HepG2 (cell line): ENCODE measurements around the gene INO80C. TPM values are rescaled to one million over a fixed set of nuclear protein-coding genes. Genes with fewer than 3 reads are reported as not detected.
A peak's percentile ranks its signal among the peaks of the same experiment; 100 is the strongest.

Experiments
- BATF2 ChIP-seq: sonication (generic); formaldehyde crosslinking; IDR thresholded peaks from 2 replicates; pipeline ENCODE4 v1.8.0; 2022; ENCODE audit warnings: mild to moderate bottlenecking, missing genetic modification reagents, moderate library complexity
- DNMT3B ChIP-seq: conservative IDR thresholded peaks from 2 replicates; pipeline ENCODE4 v1.6.1; 2016; ENCODE audit warnings: missing biosample characterization, control low read depth
- GMEB2 ChIP-seq: IDR thresholded peaks from 2 replicates; pipeline ENCODE4 v1.6.1; 2016; ENCODE audit warnings: missing biosample characterization, missing genetic modification reagents, low read depth
- MAZ ChIP-seq, 2 experiments: sonication (generic) in 1 of 2; formaldehyde crosslinking in 1 of 2; IDR thresholded peaks; 2 replicates each; pipeline versions ENCODE4 v1.5.0 to v1.6.1; 2012 to 2020; ENCODE audit warnings: low read depth in 2 of 2, mild to moderate bottlenecking in 2 of 2, borderline replicate concordance in 1 of 2, improper control_type of control experiment in 1 of 2, low read length in 1 of 2, missing genetic modification reagents in 1 of 2, moderate library complexity in 1 of 2
- RFXANK ChIP-seq: IDR thresholded peaks from 2 replicates; pipeline ENCODE4 v1.6.1; 2016
- RXRA ChIP-seq: sonication (generic); formaldehyde crosslinking; IDR thresholded peaks from 2 replicates; pipeline ENCODE4 v1.5.1; 2020; ENCODE audit warnings: missing genetic modification reagents
- SALL2 ChIP-seq: sonication (generic); formaldehyde crosslinking; IDR thresholded peaks from 2 replicates; pipeline ENCODE4 v1.8.1; 2023; ENCODE audit warnings: mild to moderate bottlenecking, missing genetic modification reagents, inconsistent platforms
- TBP ChIP-seq: sonication (generic); formaldehyde crosslinking; IDR thresholded peaks from 2 replicates; pipeline ENCODE4 v1.5.0; 2020; ENCODE audit warnings: missing genetic modification reagents
- ZNF17 ChIP-seq: sonication (generic); formaldehyde crosslinking; IDR thresholded peaks from 2 replicates; pipeline ENCODE4 v1.5.0; 2020; ENCODE audit warnings: mild to moderate bottlenecking, missing genetic modification reagents
- ZNF616 ChIP-seq: sonication (generic); formaldehyde crosslinking; IDR thresholded peaks from 2 replicates; pipeline ENCODE4 v1.5.0; 2020; ENCODE audit warnings: low read depth, mild to moderate bottlenecking, missing genetic modification reagents
- ZNF839 ChIP-seq: sonication (generic); formaldehyde crosslinking; IDR thresholded peaks from 2 replicates; pipeline ENCODE4 v1.4.0; 2020; ENCODE audit warnings: missing genetic modification reagents, mild to moderate bottlenecking, borderline replicate concordance
- polyA plus RNA-seq, 8 experiments: library from polyadenylated mRNA; depleted of rRNA in 3 of 8; stranded (reverse) in 7 of 8; unstranded in 1 of 8; fragments of >200 nt; fragmentation: Illumina TruSeq in 4 of 8; extraction: Trizol in 4 of 8; gene quantifications; 2 replicates each; pipeline versions ENCODE4 v1.2.1 to v1.2.3, GENCODE V29; 2011 to 2016; ENCODE audit warnings: low read depth in 4 of 8, missing spikeins in 1 of 8, mixed read lengths in 1 of 8; ENCODE audit not compliant: insufficient read depth in 1 of 8
- total RNA-seq, 5 experiments: library from RNA; depleted of rRNA; stranded (reverse); fragments of >200 nt; fragmentation: Illumina TruSeq; extraction: Trizol; gene quantifications; 2 replicates each; pipeline ENCODE4 v1.2.3, GENCODE V29; 2016; ENCODE audit warnings: low read depth in 1 of 5
- TF ChIP-seq, protein P1 (sequence below): sonication (generic); formaldehyde crosslinking; IDR thresholded peaks from 2 replicates; pipeline ENCODE4 v1.4.0; 2020; ENCODE audit warnings: mild to moderate bottlenecking, missing genetic modification reagents
- TF ChIP-seq, protein P2 (sequence below): sonication (generic); formaldehyde crosslinking; IDR thresholded peaks from 2 replicates; pipeline ENCODE4 v1.4.0; 2020; ENCODE audit warnings: low read depth, mild to moderate bottlenecking, missing genetic modification reagents
- TF ChIP-seq, protein P3 (sequence below): sonication (generic); formaldehyde crosslinking; IDR thresholded peaks from 2 replicates; pipeline ENCODE4 v1.5.0; 2020; ENCODE audit warnings: mild to moderate bottlenecking, missing genetic modification reagents, borderline replicate concordance

The INO80C gene
- total and polyA plus RNA-seq, 2 of the 13 experiments (the other 11 are each of a cell fraction or from before 2014, with no cell fraction given), result 8.2 to 15.4 TPM

DNA sequence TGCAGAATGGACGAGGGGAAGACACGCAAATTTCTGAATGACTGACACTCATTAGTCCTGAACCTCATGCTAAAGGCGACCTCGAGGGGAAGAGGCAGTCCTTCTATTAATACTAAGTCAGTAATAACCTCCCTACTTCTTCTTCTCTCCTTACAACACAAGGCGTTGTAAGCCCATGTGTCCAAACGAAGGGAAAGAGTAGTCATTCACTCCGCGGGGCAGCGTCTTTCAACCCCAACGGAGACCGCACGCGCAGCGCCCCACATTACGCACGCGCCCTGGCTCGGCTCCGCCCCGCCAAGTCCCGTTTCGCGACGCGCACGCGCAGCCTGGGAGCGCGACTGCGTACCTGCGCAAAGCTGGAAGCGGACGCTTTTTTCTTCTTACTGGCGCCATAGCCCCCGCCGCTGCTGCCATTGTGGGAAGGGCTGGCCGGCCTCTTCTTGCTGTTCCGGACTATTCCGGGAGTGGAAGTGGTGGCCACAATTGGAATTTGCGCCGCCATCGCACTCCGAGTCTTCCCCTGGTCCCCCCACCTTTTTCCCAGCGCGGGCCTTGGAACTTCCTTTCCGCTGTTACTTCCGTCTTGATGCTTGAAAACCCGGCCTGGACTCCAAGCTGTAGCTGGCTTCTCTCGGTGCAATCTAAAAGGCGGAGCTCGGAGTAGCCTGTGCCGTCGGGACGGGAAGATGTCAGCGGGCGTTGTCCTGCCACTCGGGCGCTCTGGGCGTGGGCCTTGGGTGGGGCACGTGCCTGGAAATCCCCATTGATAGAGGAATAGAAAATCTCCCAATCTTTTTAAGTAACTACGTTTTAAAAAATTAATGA, at the start of gene INO80C (continued):
- TF ChIP-seq MAZ (IDR thresholded peaks at IDR 0.05; ENCODE audit: borderline replicate concordance, low read depth, low read length), result peak; percentile 79
- TF ChIP-seq MAZ (CRISPR knock-in tag; IDR thresholded peaks at IDR 0.05; ENCODE audit: low read depth), result peak; percentile 76; the same call in 1 of the 2 replicates
- TF ChIP-seq BATF2 (CRISPR knock-in tag), result no peak; the same call in 1 of the 2 replicates
- peak; percentile 93; the same call in 1 of the 2 replicates for TF ChIP-seq ZNF839 (CRISPR knock-in tag)
- peak; percentile 75; the same call in 1 of the 2 replicates for TF ChIP-seq DNMT3B (CRISPR knock-in tag)
- 0 out of 2 replicates have a peak, but pooled peaks have one; percentile 54 for TF ChIP-seq ZNF17 (CRISPR knock-in tag)
- TF ChIP-seq SALL2 (CRISPR knock-in tag), result peak; percentile 74; the same call in 1 of the 2 replicates
- TF ChIP-seq, protein P1, sequence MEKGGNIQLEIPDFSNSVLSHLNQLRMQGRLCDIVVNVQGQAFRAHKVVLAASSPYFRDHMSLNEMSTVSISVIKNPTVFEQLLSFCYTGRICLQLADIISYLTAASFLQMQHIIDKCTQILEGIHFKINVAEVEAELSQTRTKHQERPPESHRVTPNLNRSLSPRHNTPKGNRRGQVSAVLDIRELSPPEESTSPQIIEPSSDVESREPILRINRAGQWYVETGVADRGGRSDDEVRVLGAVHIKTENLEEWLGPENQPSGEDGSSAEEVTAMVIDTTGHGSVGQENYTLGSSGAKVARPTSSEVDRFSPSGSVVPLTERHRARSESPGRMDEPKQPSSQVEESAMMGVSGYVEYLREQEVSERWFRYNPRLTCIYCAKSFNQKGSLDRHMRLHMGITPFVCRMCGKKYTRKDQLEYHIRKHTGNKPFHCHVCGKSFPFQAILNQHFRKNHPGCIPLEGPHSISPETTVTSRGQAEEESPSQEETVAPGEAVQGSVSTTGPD, result no peak
- no peak for TF ChIP-seq TBP
- peak; percentile 90 for TF ChIP-seq RFXANK (CRISPR knock-in tag)
- TF ChIP-seq GMEB2, result no peak; the same call in 1 of the 2 replicates
- 0 out of 2 replicates have a peak, but pooled peaks have one; percentile 58 for TF ChIP-seq ZNF616
- TF ChIP-seq, protein P2, sequence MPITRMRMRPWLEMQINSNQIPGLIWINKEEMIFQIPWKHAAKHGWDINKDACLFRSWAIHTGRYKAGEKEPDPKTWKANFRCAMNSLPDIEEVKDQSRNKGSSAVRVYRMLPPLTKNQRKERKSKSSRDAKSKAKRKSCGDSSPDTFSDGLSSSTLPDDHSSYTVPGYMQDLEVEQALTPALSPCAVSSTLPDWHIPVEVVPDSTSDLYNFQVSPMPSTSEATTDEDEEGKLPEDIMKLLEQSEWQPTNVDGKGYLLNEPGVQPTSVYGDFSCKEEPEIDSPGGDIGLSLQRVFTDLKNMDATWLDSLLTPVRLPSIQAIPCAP (CRISPR knock-in tag), result no peak
- peak; percentile 61 for TF ChIP-seq RXRA (CRISPR knock-in tag)
- TF ChIP-seq, protein P3, sequence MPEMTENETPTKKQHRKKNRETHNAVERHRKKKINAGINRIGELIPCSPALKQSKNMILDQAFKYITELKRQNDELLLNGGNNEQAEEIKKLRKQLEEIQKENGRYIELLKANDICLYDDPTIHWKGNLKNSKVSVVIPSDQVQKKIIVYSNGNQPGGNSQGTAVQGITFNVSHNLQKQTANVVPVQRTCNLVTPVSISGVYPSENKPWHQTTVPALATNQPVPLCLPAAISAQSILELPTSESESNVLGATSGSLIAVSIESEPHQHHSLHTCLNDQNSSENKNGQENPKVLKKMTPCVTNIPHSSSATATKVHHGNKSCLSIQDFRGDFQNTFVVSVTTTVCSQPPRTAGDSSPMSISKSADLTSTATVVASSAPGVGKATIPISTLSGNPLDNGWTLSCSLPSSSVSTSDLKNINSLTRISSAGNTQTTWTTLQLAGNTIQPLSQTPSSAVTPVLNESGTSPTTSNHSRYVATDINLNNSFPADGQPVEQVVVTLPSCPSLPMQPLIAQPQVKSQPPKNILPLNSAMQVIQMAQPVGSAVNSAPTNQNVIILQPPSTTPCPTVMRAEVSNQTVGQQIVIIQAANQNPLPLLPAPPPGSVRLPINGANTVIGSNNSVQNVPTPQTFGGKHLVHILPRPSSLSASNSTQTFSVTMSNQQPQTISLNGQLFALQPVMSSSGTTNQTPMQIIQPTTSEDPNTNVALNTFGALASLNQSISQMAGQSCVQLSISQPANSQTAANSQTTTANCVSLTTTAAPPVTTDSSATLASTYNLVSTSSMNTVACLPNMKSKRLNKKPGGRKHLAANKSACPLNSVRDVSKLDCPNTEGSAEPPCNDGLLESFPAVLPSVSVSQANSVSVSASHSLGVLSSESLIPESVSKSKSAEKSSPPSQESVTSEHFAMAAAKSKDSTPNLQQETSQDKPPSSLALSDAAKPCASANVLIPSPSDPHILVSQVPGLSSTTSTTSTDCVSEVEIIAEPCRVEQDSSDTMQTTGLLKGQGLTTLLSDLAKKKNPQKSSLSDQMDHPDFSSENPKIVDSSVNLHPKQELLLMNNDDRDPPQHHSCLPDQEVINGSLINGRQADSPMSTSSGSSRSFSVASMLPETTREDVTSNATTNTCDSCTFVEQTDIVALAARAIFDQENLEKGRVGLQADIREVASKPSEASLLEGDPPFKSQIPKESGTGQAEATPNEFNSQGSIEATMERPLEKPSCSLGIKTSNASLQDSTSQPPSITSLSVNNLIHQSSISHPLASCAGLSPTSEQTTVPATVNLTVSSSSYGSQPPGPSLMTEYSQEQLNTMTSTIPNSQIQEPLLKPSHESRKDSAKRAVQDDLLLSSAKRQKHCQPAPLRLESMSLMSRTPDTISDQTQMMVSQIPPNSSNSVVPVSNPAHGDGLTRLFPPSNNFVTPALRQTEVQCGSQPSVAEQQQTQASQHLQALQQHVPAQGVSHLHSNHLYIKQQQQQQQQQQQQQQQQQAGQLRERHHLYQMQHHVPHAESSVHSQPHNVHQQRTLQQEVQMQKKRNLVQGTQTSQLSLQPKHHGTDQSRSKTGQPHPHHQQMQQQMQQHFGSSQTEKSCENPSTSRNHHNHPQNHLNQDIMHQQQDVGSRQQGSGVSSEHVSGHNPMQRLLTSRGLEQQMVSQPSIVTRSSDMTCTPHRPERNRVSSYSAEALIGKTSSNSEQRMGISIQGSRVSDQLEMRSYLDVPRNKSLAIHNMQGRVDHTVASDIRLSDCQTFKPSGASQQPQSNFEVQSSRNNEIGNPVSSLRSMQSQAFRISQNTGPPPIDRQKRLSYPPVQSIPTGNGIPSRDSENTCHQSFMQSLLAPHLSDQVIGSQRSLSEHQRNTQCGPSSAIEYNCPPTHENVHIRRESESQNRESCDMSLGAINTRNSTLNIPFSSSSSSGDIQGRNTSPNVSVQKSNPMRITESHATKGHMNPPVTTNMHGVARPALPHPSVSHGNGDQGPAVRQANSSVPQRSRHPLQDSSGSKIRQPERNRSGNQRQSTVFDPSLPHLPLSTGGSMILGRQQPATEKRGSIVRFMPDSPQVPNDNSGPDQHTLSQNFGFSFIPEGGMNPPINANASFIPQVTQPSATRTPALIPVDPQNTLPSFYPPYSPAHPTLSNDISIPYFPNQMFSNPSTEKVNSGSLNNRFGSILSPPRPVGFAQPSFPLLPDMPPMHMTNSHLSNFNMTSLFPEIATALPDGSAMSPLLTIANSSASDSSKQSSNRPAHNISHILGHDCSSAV (CRISPR knock-in tag), result no peak; the same call in 1 of the 2 replicates
